Thyroid gland (tissue), 4 donors: ENCODE measurements around the gene CHM. TPM values are rescaled to one million over a fixed set of nuclear protein-coding genes. Genes with fewer than 3 reads are reported as not detected.
"Not testable (repeated sequence)": the region's sequence is repeated elsewhere in the genome, so short reads cannot be mapped to it uniquely, and the experiment has no call there.

Source experiments
- DNase-seq, 2 donors: peaks; one replicate each; pipeline ENCODE4 v3.0.0-alpha.2; 2019
- H3K27ac ChIP-seq, 3 donors: fragments of 200-600 bp; sonication (generic); 1 replicate in 2 of 3; 2 replicates in 1 of 3; pipeline ENCODE4 v1.5.1; 2016 to 2019; ENCODE audit warnings: mild to moderate bottlenecking in 1 of 3, moderate library complexity in 1 of 3
- H3K27me3 ChIP-seq: fragments of 200-600 bp; sonication (generic); one replicate; pipeline ENCODE4 v1.5.1; 2019
- H3K36me3 ChIP-seq, 2 donors: fragments of 200-600 bp; sonication (generic); one replicate each; pipeline ENCODE4 v1.5.1; 2016 to 2019
- H3K4me1 ChIP-seq, 2 donors: fragments of 200-600 bp; sonication (generic); one replicate each; pipeline ENCODE4 v1.5.1; 2017 to 2019
- H3K4me3 ChIP-seq, 3 donors: fragments of 200-600 bp; sonication (generic); replicated peaks in 1 of 3; 1 replicate in 2 of 3; 2 replicates in 1 of 3; pipeline ENCODE4 v1.5.1; 2016; ENCODE audit warnings: mild to moderate bottlenecking in 1 of 3
- H3K9me3 ChIP-seq: fragments of 200-600 bp; sonication (generic); one replicate; pipeline ENCODE4 v1.5.1; 2017
- POLR2A ChIP-seq, 2 donors: fragments of 450-650 bp; IDR thresholded peaks; one replicate each; pipeline ENCODE4 v1.6.1; 2017; ENCODE audit warnings: antibody characterized with exemption in 2 of 2, mild to moderate bottlenecking in 2 of 2, moderate library complexity in 1 of 2
- whole genome bisulfite sequencing, 2 donors: methylation state at CpG; one replicate each; pipeline ENCODE4 v1.1.5; 2017; 5-methylcytosine and 5-hydroxymethylcytosine counted together
- intact Hi-C: fragments of 100-400 bp; cut with DNase I; formaldehyde crosslinking; loops from one replicate; pipeline ENCODE4 v1.15.1; 2023
- total RNA-seq, 4 donors: library from RNA; depleted of rRNA; stranded (reverse); fragments of >200 nt; gene quantifications; one replicate each; pipeline ENCODE4 v1.2.3, GENCODE V29; 2016
- TF ChIP-seq, protein P1 (sequence below), 6 experiments: fragments of 200-600 bp in 3 of 6; fragments of 450-650 bp in 3 of 6; sonication (generic) in 3 of 6; IDR thresholded peaks; one replicate each; pipeline ENCODE4 v1.5.1; 2016 to 2019; ENCODE audit warnings: antibody characterized with exemption in 6 of 6, mild to moderate bottlenecking in 2 of 6, inconsistent platforms in 1 of 6, moderate library complexity in 1 of 6

CHM gene
- total RNA-seq, 4 donors from 2014 or later: 25.1 to 33.6 (median 30.8) TPM

DNA sequence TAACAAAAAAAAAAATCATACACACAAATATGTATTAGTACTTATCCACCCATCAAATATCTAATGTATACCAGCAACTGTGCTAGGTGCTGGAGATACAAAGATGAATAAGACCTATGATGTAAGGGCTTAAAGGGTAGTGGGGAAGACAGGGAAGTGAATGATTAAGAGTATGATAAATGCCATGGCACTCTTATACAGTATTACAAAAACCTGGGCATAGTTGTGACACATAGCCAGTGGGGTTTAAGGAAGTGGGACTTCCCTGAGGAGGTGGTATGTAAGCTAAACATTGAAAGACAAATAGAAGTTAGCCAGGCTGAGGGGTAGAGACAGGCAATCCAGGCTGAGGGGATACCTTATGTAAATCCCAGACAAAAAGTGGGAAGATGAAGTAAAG lies 23.5 kb downstream of the CHM start:
- intact Hi-C loops: no loop called here
- no peak for TF ChIP-seq POLR2A (IDR thresholded peaks at IDR 0.05)
- TF ChIP-seq, protein P1, sequence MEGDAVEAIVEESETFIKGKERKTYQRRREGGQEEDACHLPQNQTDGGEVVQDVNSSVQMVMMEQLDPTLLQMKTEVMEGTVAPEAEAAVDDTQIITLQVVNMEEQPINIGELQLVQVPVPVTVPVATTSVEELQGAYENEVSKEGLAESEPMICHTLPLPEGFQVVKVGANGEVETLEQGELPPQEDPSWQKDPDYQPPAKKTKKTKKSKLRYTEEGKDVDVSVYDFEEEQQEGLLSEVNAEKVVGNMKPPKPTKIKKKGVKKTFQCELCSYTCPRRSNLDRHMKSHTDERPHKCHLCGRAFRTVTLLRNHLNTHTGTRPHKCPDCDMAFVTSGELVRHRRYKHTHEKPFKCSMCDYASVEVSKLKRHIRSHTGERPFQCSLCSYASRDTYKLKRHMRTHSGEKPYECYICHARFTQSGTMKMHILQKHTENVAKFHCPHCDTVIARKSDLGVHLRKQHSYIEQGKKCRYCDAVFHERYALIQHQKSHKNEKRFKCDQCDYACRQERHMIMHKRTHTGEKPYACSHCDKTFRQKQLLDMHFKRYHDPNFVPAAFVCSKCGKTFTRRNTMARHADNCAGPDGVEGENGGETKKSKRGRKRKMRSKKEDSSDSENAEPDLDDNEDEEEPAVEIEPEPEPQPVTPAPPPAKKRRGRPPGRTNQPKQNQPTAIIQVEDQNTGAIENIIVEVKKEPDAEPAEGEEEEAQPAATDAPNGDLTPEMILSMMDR (IDR thresholded peaks at IDR 0.05): no peak
- Histone ChIP-seq H3K9me3 (no peaks in the 10 kb centered on the region), H3K4me3 (no peak overlapping the region), H3K4me1 (no peaks in the 10 kb centered on the region), H3K27ac (no peak overlapping the region), H3K36me3 (no peaks in the 10 kb centered on the region), H3K27me3 (no peaks in the 10 kb centered on the region)
- no peak for DNase-seq

DNA sequence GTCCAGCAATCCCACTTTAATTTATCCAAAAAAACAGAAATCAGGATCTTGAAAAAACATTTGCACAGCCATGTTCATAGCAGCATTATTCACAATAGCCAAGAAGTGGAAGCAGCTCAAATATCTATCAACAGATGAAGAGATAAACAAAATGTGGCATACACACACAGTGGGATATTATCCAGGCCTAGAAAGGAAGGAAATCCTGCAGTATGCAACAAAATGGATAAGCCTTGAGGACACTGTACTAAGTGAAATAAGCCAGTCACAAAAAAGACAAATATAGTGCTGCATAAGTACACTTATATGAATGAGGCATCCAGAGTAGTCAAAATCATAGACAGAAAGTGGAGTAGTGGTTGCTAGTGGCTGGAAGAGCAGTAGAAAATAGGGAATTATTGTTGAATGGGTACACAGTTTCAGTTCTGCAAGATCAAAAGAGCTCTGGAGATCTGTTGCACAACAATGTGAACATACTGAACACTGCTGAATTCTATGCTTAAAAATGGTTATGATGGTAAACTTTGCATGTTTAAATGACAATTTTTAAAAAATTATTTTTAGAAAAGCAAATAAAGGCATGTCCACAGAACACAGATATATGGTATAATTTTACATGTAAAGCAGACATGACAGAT lies 25.6 kb downstream of the CHM start:
- H3K27me3 ChIP-seq: no peaks in the 10 kb centered on the region
- no peak overlapping the region for H3K27ac ChIP-seq
- H3K36me3 ChIP-seq: no peaks in the 10 kb centered on the region
- no peaks in the 10 kb centered on the region for H3K4me1 ChIP-seq
- no peak for TF ChIP-seq POLR2A (IDR thresholded peaks at IDR 0.05)
- TF ChIP-seq, protein P1 (IDR thresholded peaks at IDR 0.05): no peak
- intact Hi-C loops: no loop called here
- no peak for DNase-seq
- H3K9me3 ChIP-seq: no peaks in the 10 kb centered on the region
- no peak overlapping the region for H3K4me3 ChIP-seq

DNA sequence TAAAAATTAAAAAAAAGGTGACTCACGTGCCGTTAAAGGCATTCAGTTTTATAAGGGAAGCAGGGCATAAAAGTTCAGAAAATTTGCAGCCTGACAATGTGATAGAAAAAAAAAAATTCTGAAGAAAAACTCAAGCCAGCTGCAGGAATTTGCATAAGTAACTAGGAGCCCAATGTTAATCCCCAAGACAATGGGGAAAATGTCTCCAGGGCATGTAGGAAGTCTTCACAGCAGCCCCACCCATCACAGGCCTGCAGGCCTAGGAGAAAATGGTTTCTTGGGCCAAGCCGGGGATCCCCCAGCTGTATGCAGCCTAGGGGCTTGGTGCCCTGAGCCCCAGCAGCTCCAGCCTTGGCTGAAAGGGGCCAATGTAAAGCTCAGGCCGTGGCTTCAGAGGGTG lies 31.2 kb downstream of the CHM start:
- TF ChIP-seq, protein P1 (IDR thresholded peaks at IDR 0.05): no peak
- no peak for TF ChIP-seq POLR2A (IDR thresholded peaks at IDR 0.05)
- WGBS, 2 donors: 97 to 100% methylated on average over 2 to 3 of the region's 4 CpGs
- intact Hi-C loops: no loop called here

DNA sequence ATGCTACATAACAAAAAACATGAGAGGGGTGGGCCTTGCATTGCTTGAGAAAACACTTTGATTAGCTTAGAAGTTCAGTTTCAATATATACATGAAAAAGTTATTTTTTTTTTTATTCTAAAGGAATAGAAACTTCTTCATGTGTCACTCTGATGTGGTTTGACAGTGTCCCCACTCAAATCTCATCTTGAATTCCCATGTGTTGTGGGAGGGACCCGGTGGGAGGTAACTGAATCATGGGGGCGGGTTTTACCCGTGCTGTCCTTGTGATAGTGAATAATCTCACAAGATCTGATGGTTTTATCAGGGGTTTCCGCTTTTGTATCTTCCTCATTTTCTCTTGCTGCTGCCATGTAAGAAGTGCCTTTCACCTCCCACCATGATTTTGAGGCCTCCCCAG lies 32.4 kb downstream of the CHM start:
- 87 to 97% methylated on average over 4 of the region's 4 CpGs for WGBS, 2 donors
- H3K27me3 ChIP-seq, DNase-seq, H3K27ac ChIP-seq, H3K36me3 ChIP-seq, H3K9me3 ChIP-seq, H3K4me1 ChIP-seq, H3K4me3 ChIP-seq, intact Hi-C loops: not testable (repeated sequence)

More for the DNA sequence above, 31.2 kb downstream of the CHM start:
- no peak for DNase-seq
- Histone ChIP-seq H3K4me3 (no peak overlapping the region), H3K36me3 (no peaks in the 10 kb centered on the region), H3K9me3 (no peaks in the 10 kb centered on the region), H3K27me3 (no peaks in the 10 kb centered on the region), H3K4me1 (no peaks in the 10 kb centered on the region), H3K27ac (no peak overlapping the region)

DNA sequence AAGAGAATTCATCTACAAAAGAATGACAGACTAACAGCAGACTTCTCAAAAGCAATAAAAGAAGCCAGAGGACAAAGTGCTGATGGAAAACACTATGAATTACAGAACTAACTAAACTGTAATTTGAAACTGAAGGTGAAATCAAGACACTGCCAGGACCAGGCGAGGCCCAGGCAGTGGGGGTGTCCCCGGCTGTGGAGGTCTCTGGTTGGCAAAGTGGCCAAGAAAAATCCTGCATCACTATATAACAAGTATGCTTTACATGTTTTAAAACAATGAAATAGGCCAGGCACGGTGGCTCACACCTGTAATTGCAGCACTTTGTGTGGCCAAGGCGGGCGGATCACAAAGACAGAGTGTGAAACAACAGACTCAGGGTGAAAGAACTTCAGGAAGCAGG lies 32.9 kb downstream of the CHM start:
- H3K27ac ChIP-seq: no peak overlapping the region
- H3K4me1 ChIP-seq: no peaks in the 10 kb centered on the region
- 78 to 80% methylated on average over 5 of the region's 5 CpGs for WGBS, 2 donors
- H3K36me3 ChIP-seq: no peaks in the 10 kb centered on the region
- no peak for TF ChIP-seq POLR2A (IDR thresholded peaks at IDR 0.05)
- TF ChIP-seq, protein P1 (IDR thresholded peaks at IDR 0.05): no peak
- no peak overlapping the region for H3K4me3 ChIP-seq
- intact Hi-C loops: no loop called here
- H3K9me3 ChIP-seq: no peaks in the 10 kb centered on the region
- no peak for DNase-seq
- no peaks in the 10 kb centered on the region for H3K27me3 ChIP-seq

DNA sequence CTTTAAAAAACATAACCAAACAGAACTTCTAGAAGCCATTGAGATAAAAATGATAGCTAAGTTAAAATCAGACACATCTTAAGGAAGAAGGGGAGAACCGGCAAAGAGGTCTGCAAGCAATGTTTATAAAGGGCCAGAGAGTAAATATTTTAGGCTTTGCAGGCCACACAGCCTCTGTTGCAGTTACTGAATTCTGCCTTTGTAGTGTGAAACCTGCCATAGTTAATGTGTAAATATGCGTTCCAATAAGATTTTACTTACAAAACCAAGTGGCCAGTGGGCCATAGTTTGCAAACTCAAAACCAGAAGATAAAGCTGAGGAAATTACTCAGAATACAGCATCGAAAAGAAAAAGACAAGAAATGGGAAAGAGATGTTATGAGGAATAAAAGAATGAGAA lies 33.6 kb downstream of the CHM start:
- TF ChIP-seq POLR2A (IDR thresholded peaks at IDR 0.05): no peak
- TF ChIP-seq, protein P1 (IDR thresholded peaks at IDR 0.05): no peak
- no peaks in the 10 kb centered on the region for H3K27me3 ChIP-seq
- no peaks in the 10 kb centered on the region for H3K4me1 ChIP-seq
- WGBS, 2 donors: 80 to 94% methylated on average over 3 of the region's 3 CpGs
- intact Hi-C loops: no loop called here
- no peak overlapping the region for H3K4me3 ChIP-seq
- H3K27ac ChIP-seq: no peak overlapping the region
- H3K36me3 ChIP-seq: no peaks in the 10 kb centered on the region
- no peak for DNase-seq
- no peaks in the 10 kb centered on the region for H3K9me3 ChIP-seq
